SK-N-SH (cell line): ENCODE data around the gene ATXN2. TPM values are rescaled to one million over a fixed set of nuclear protein-coding genes. Genes with fewer than 3 reads are reported as not detected.

Experiments
- CTCF ChIA-PET: fragments of 300-600, 350-600 bp; formaldehyde crosslinking; extraction: SDS; loops from one replicate; lab custom pipeline; 2021; lab: Yijun Ruan, JAX
- POLR2A ChIA-PET: fragments of 350-600 bp; sonication (Branson Sonifier 250); formaldehyde crosslinking; extraction: SDS; loops from one replicate; lab custom pipeline; 2020; ENCODE audit warnings: antibody characterized with exemption, inconsistent platforms; lab: Yijun Ruan, JAX
- DNase-seq: peaks from one replicate; pipeline ENCODE4 v3.0.0; 2012
- H2AFZ ChIP-seq: fragments of 200-600 bp; sonication (generic); 2 replicates; pipeline ENCODE4 v1.8.1; 2016; ENCODE audit warnings: antibody characterized with exemption, mild to moderate bottlenecking, low read depth
- H3F3A ChIP-seq: fragments of 200-600 bp; sonication (generic); replicated peaks from 2 replicates; pipeline ENCODE3; 2016; ENCODE audit warnings: antibody characterized with exemption, mild to moderate bottlenecking; ENCODE audit not compliant: insufficient read depth
- H3K27ac ChIP-seq, 2 experiments: fragments of 200-500 bp in 1 of 2; fragments of 200-600 bp in 1 of 2; sonication (Bioruptor generic) in 1 of 2; sonication (generic), shearing (Covaris generic) in 1 of 2; 2 replicates each; pipeline versions ENCODE4 v1.5.1 to v1.6.1; 2014 to 2016; ENCODE audit warnings: low read depth in 2 of 2, inconsistent platforms in 1 of 2, low read length in 1 of 2, mild to moderate bottlenecking in 1 of 2, mixed read lengths in 1 of 2
- H3K27me3 ChIP-seq: fragments of 200-600 bp; sonication (generic), shearing (Covaris generic); 2 replicates; pipeline ENCODE4 v1.6.1; 2016; ENCODE audit warnings: mixed run types; ENCODE audit not compliant: insufficient read depth
- H3K36me3 ChIP-seq, 2 experiments: fragments of 200-500 bp in 1 of 2; fragments of 200-600 bp in 1 of 2; sonication (Bioruptor generic) in 1 of 2; sonication (generic) in 1 of 2; replicated peaks in 1 of 2; 2 replicates each; pipeline versions ENCODE3 to v1.5.1; 2014 to 2016; ENCODE audit warnings: low read length in 1 of 2, mild to moderate bottlenecking in 1 of 2; ENCODE audit not compliant: insufficient read depth in 2 of 2, control insufficient read depth in 1 of 2
- H3K4me1 ChIP-seq, 2 experiments: fragments of 200-500 bp in 1 of 2; fragments of 200-600 bp in 1 of 2; sonication (Bioruptor generic) in 1 of 2; sonication (generic), shearing (Covaris generic) in 1 of 2; 2 replicates each; pipeline versions ENCODE4 v1.5.1 to v1.6.1; 2014 to 2016; ENCODE audit warnings: low read depth in 1 of 2, low read length in 1 of 2, mixed run types in 1 of 2; ENCODE audit not compliant: insufficient read depth in 2 of 2, control insufficient read depth in 1 of 2
- H3K4me2 ChIP-seq: fragments of 200-600 bp; sonication (generic), shearing (Covaris generic); 2 replicates; pipeline ENCODE4 v1.6.1; 2017; ENCODE audit warnings: mixed run types
- H3K4me3 ChIP-seq, 2 experiments: fragments of 200-500 bp in 1 of 2; fragments of 200-600 bp in 1 of 2; sonication (Bioruptor generic) in 1 of 2; sonication (generic), shearing (Covaris generic) in 1 of 2; 2 replicates each; pipeline versions ENCODE4 v1.5.1 to v1.8.1; 2014 to 2016; ENCODE audit warnings: low read depth in 2 of 2, inconsistent platforms in 1 of 2, low read length in 1 of 2, mild to moderate bottlenecking in 1 of 2, mixed read lengths in 1 of 2, moderate library complexity in 1 of 2
- H3K79me2 ChIP-seq: fragments of 200-600 bp; sonication (generic); 2 replicates; pipeline ENCODE4 v1.8.1; 2017; ENCODE audit warnings: mild to moderate bottlenecking; ENCODE audit not compliant: insufficient read depth
- H3K9ac ChIP-seq: fragments of 200-600 bp; sonication (generic); 2 replicates; pipeline ENCODE4 v1.6.1; 2017; ENCODE audit warnings: mixed run types
- H3K9me2 ChIP-seq: fragments of 200-600 bp; sonication (generic); 2 replicates; pipeline ENCODE4 v1.6.1; 2017; ENCODE audit warnings: mixed run types
- H3K9me3 ChIP-seq: fragments of 200-600 bp; sonication (generic); 2 replicates; pipeline ENCODE4 v1.6.1; 2017; ENCODE audit warnings: mixed run types, mild to moderate bottlenecking, moderate library complexity
- H4K20me1 ChIP-seq: fragments of 200-600 bp; sonication (generic); 2 replicates; pipeline ENCODE4 v1.6.1; 2017; ENCODE audit warnings: mild to moderate bottlenecking, mixed run types; ENCODE audit not compliant: insufficient read depth
- CHD2 ChIP-seq: fragments of 150-350 bp; IDR thresholded peaks from 2 replicates; pipeline ENCODE4 v1.6.1; 2018; ENCODE audit warnings: low read length; ENCODE audit not compliant: partially characterized antibody
- FOSL2 ChIP-seq: IDR thresholded peaks from 2 replicates; pipeline ENCODE4 v1.4.0; 2012; ENCODE audit warnings: low read depth, mild to moderate bottlenecking, moderate library complexity, borderline replicate concordance
- FOXM1 ChIP-seq: IDR thresholded peaks from 2 replicates; pipeline ENCODE4 v1.4.0; 2012; ENCODE audit warnings: low read depth, mild to moderate bottlenecking
- GABPA ChIP-seq: IDR thresholded peaks from 2 replicates; pipeline ENCODE4 v1.4.0; 2012; ENCODE audit warnings: low read depth, mild to moderate bottlenecking
- GATA2 ChIP-seq: sonication (generic); formaldehyde crosslinking; IDR thresholded peaks from 2 replicates; pipeline ENCODE4 v1.5.0; 2020; ENCODE audit warnings: mild to moderate bottlenecking, missing genetic modification reagents
- IRF3 ChIP-seq: fragments of 150-350 bp; IDR thresholded peaks from 2 replicates; pipeline ENCODE4 v1.6.1; 2016; ENCODE audit warnings: mild to moderate bottlenecking, low read depth, low read length
- JUND ChIP-seq: IDR thresholded peaks from 2 replicates; pipeline ENCODE4 v1.4.0; 2012
- MEF2A ChIP-seq: IDR thresholded peaks from 2 replicates; pipeline ENCODE4 v1.4.0; 2012; ENCODE audit warnings: low read depth, borderline replicate concordance
- NFIC ChIP-seq: IDR thresholded peaks from 2 replicates; pipeline ENCODE4 v1.4.0; 2012; ENCODE audit warnings: borderline replicate concordance
- NRF1 ChIP-seq: IDR thresholded peaks from 2 replicates; pipeline ENCODE4 v1.6.1; 2012; ENCODE audit warnings: low read depth, mild to moderate bottlenecking, low read length
- PBX3 ChIP-seq: IDR thresholded peaks from 2 replicates; pipeline ENCODE4; 2012
- RAD21 ChIP-seq: IDR thresholded peaks from 2 replicates; pipeline ENCODE4 v1.6.1; 2012; ENCODE audit warnings: mild to moderate bottlenecking, low read length
- RCOR1 ChIP-seq: fragments of 150-350 bp; IDR thresholded peaks from 2 replicates; pipeline ENCODE4 v1.6.1; 2017; ENCODE audit warnings: antibody characterized with exemption, low read length
- REST ChIP-seq: IDR thresholded peaks from 2 replicates; pipeline ENCODE4 v1.6.1; 2012; ENCODE audit warnings: mild to moderate bottlenecking, low read depth, low read length, moderate library complexity
- TCF12 ChIP-seq: IDR thresholded peaks from 2 replicates; pipeline ENCODE4 v1.4.0; 2012
- TEAD4 ChIP-seq: IDR thresholded peaks from 2 replicates; pipeline ENCODE4 v1.4.0; 2012; ENCODE audit warnings: mild to moderate bottlenecking, borderline replicate concordance; ENCODE audit not compliant: insufficient read depth
- USF2 ChIP-seq: fragments of 150-350 bp; IDR thresholded peaks from 2 replicates; pipeline ENCODE4 v1.6.1; 2017; ENCODE audit warnings: antibody characterized with exemption, low read length, low read depth, borderline replicate concordance
- YY1 ChIP-seq: IDR thresholded peaks from 2 replicates; pipeline ENCODE4 v1.4.0; 2012; ENCODE audit warnings: low read depth, mild to moderate bottlenecking
- WGBS: methylation state at CpG from one replicate; pipeline ENCODE4 v1.1.6; 2017; ENCODE audit warnings: low lambda C conversion rate; 5-methylcytosine and 5-hydroxymethylcytosine counted together
- polyA plus RNA-seq, 3 experiments: library from polyadenylated mRNA; depleted of rRNA; stranded (reverse); fragments of >200 nt; gene quantifications; 2 replicates each; pipeline ENCODE4 v1.2.3, GENCODE V29; 2012

Gene ATXN2
- polyA plus RNA-seq, 1 of the 3 experiments (the other 2 are of a cell fraction): 35.7 TPM

GRCh38 chr12:111446631-111447570 is 152.2 kb downstream of the ATXN2 start:
- H3K9me2 ChIP-seq: no peaks in the 10 kb centered on the region
- H4K20me1 ChIP-seq: peaks cover 67% of the 10 kb centered on the region
- peaks cover 74% of the 10 kb centered on the region for H3F3A ChIP-seq
- H3K9me3 ChIP-seq: no peaks in the 10 kb centered on the region
- H3K27me3 ChIP-seq: no peaks in the 10 kb centered on the region
- 91% methylated on average over 4 of the region's 20 CpGs for WGBS
- ChIA-PET CTCF (interaction anchor here (1.0 to 28.3 kb wide), 3 partner anchors 12 to 45 kb away, joined by 3 to 618 read pairs (median 5); partner anchors contain the start of gene SH2B3), POLR2A (no interaction called here)
- no peak for DNase-seq
- TF ChIP-seq USF2: no peak
- TF ChIP-seq CHD2: no peak
- TF ChIP-seq JUND: no peak
- TF ChIP-seq TEAD4: no peak
- no peak for TF ChIP-seq TCF12
- TF ChIP-seq MEF2A: no peak
- TF ChIP-seq RCOR1: no peak
- TF ChIP-seq YY1: no peak
- TF ChIP-seq GABPA: no peak
- H3K9ac ChIP-seq: no peak overlapping the region
- no peak overlapping the region for H3K4me3 ChIP-seq
- no peak overlapping the region for H2AFZ ChIP-seq
- H3K4me2 ChIP-seq: no peak overlapping the region
- H3K36me3 ChIP-seq: peaks cover 34 to 75% of the 10 kb centered on the region in 2 experiments
- peaks cover 49% of the 10 kb centered on the region for H3K79me2 ChIP-seq
- peaks cover 29 to 55% of the 10 kb centered on the region in 2 experiments; a peak in 2 of 4 replicates for H3K4me1 ChIP-seq
- H3K27ac ChIP-seq: peak overlapping the region; percentile 34 to 85; a peak in 3 of 4 replicates

- no peak overlapping the region for H3K9ac ChIP-seq
- POLR2A ChIA-PET: no interaction called here
- H3K27ac ChIP-seq: peak overlapping the region; percentile 34 to 85; a peak in 3 of 4 replicates
- TF ChIP-seq PBX3: no peak
- TF ChIP-seq RCOR1: no peak
- peak; percentile 40 for TF ChIP-seq GATA2 (CRISPR knock-in tag)
- TF ChIP-seq NRF1: no peak
- TF ChIP-seq REST: no peak
- no peak for TF ChIP-seq FOSL2
- TF ChIP-seq RAD21: no peak
- TF ChIP-seq FOXM1: no peak
- peak; percentile 57; the same call in 1 of the 2 replicates for TF ChIP-seq GABPA
- peak; percentile 70 for TF ChIP-seq NFIC
- TF ChIP-seq YY1: no peak
- peak; percentile 53 for TF ChIP-seq TCF12
- no peak for TF ChIP-seq IRF3
Measured at GRCh38 chr12:111445726-111446581, 153.2 kb downstream of the ATXN2 start.

More at GRCh38 chr12:111445726-111446581, 153.2 kb downstream of the ATXN2 start:
- peak; percentile 76 for DNase-seq
- Histone ChIP-seq H3K79me2 (peaks cover 55% of the 10 kb centered on the region), H3K4me2 (peak overlapping the region; percentile 8; the same call in 1 of the 2 replicates), H4K20me1 (peaks cover 70% of the 10 kb centered on the region), H3K9me2 (no peaks in the 10 kb centered on the region), H3K36me3 (peaks cover 32 to 66% of the 10 kb centered on the region in 2 experiments), H3K4me3 (no peak overlapping the region), H3K9me3 (no peaks in the 10 kb centered on the region), H3K27me3 (no peaks in the 10 kb centered on the region), H2AFZ (no peak overlapping the region), H3K4me1 (peaks cover 29 to 55% of the 10 kb centered on the region in 2 experiments; a peak in 2 of 4 replicates), H3F3A (peaks cover 75% of the 10 kb centered on the region)
- CTCF ChIA-PET: interaction anchor here (0.9 to 28.3 kb wide), 5 partner anchors 13 to 44 kb away, joined by 3 to 618 read pairs (median 3); partner anchors contain the start of gene SH2B3
- 43% methylated on average over 5 of the region's 6 CpGs for WGBS
